PC-9 (cell line): ENCODE measurements around the gene FBXO2. TPM values are rescaled to one million over a fixed set of nuclear protein-coding genes. Genes with fewer than 3 reads are reported as not detected.
A peak's percentile ranks its signal among the peaks of the same experiment; 100 is the strongest.

Experiments
- BruUV-seq: library from RNA; stranded (reverse); fragments of 400-500 nt; replicated peaks from 2 replicates; lab custom pipeline; 2021; lab: Mats Ljungman, UMichigan
- CTCF ChIA-PET: fragments of 300-600 bp; sonication (Branson Sonifier 250); formaldehyde crosslinking; loops from one replicate; lab custom pipeline; 2022; ENCODE audit warnings: antibody characterized with exemption; lab: Charles Lee
- POLR2A ChIA-PET: fragments of 300-600 bp; sonication (Branson Sonifier 250); formaldehyde crosslinking; loops from one replicate; lab custom pipeline; 2022; ENCODE audit warnings: antibody characterized with exemption; ENCODE audit not compliant: unreplicated experiment; lab: Charles Lee
- DNase-seq, 2 experiments: peaks; one replicate each; pipeline versions ENCODE4 v3.0.0 to v3.0.0-alpha.2; 2015 to 2022; ENCODE audit warnings: mixed read lengths in 1 of 2
- H2AFZ ChIP-seq: fragments of 200-600 bp; sonication (generic); 2 replicates; pipeline ENCODE4 v1.8.1; 2017; ENCODE audit warnings: antibody characterized with exemption
- H3F3A ChIP-seq: fragments of 200-600 bp; sonication (generic); 2 replicates; pipeline ENCODE4 v1.8.1; 2017; ENCODE audit warnings: antibody characterized with exemption, mild to moderate bottlenecking, low read depth; ENCODE audit not compliant: insufficient read depth
- H3K27ac ChIP-seq: fragments of 200-600 bp; sonication (generic); 2 replicates; pipeline ENCODE4 v1.6.1; 2016; ENCODE audit warnings: mixed run types
- H3K27me3 ChIP-seq: fragments of 200-600 bp; sonication (generic); 2 replicates; pipeline ENCODE4 v1.6.1; 2016; ENCODE audit warnings: low read depth, mixed run types; ENCODE audit not compliant: insufficient read depth
- H3K36me3 ChIP-seq: fragments of 200-600 bp; sonication (generic); 2 replicates; pipeline ENCODE4 v1.6.1; 2016; ENCODE audit warnings: low read depth, mixed run types
- H3K4me1 ChIP-seq: fragments of 200-600 bp; sonication (generic); replicated peaks from 2 replicates; pipeline ENCODE4 v1.6.1; 2016; ENCODE audit warnings: mixed run types; ENCODE audit not compliant: insufficient read depth
- H3K4me2 ChIP-seq: fragments of 200-600 bp; sonication (generic); 2 replicates; pipeline ENCODE4 v1.6.1; 2017; ENCODE audit warnings: mixed run types
- H3K4me3 ChIP-seq: fragments of 200-600 bp; sonication (generic); 2 replicates; pipeline ENCODE4 v1.6.1; 2016; ENCODE audit warnings: mixed run types
- H3K79me2 ChIP-seq: fragments of 200-600 bp; sonication (generic); 2 replicates; pipeline ENCODE4 v1.6.1; 2017; ENCODE audit warnings: low read depth, mixed run types
- H3K9me2 ChIP-seq: fragments of 200-600 bp; sonication (generic); 2 replicates; pipeline ENCODE4 v1.8.1; 2017; ENCODE audit warnings: mild to moderate bottlenecking; ENCODE audit not compliant: insufficient read depth
- H3K9me3 ChIP-seq: fragments of 200-600 bp; sonication (generic); 2 replicates; pipeline ENCODE4 v1.8.1; 2016; ENCODE audit warnings: low read depth; ENCODE audit not compliant: insufficient read depth
- H4K20me1 ChIP-seq: fragments of 200-600 bp; sonication (generic); 2 replicates; pipeline ENCODE4 v1.8.1; 2017; ENCODE audit not compliant: insufficient read depth
- CTCF ChIP-seq: fragments of 200-600 bp; sonication (generic); conservative IDR thresholded peaks from 2 replicates; pipeline ENCODE4 v1.6.1; 2017; ENCODE audit warnings: mixed run types, antibody characterized with exemption, mild to moderate bottlenecking, moderate library complexity
- EZH2 ChIP-seq: fragments of 200-600 bp; sonication (generic); IDR thresholded peaks from 2 replicates; pipeline ENCODE4 v1.8.0; 2017; ENCODE audit warnings: antibody characterized with exemption, low read depth
- intact Hi-C: fragments of 100-400 bp; cut with micrococcal nuclease; formaldehyde crosslinking; loops from one replicate; pipeline ENCODE4 v1.10.0; 2022; ENCODE audit not compliant: unreplicated experiment
- total RNA-seq: library from RNA; stranded (reverse); gene quantifications from 2 replicates; pipeline ENCODE4 v1.2.3, GENCODE V29; 2021

Gene FBXO2
- total RNA-seq, 1 experiment from 2014 or later, result 40.3 TPM

- BruUV-seq, result no TSS peak
- H3K27ac ChIP-seq, result no peak overlapping the region
- H3K4me3 ChIP-seq, result no peak overlapping the region
- H4K20me1 ChIP-seq, result no peaks in the 10 kb centered on the region
- H3K9me2 ChIP-seq, result no peaks in the 10 kb centered on the region
- intact Hi-C loops, result no loop called here
- no peak for TF ChIP-seq EZH2
- no peak for TF ChIP-seq CTCF
- no peaks in the 10 kb centered on the region for H3F3A ChIP-seq
- H3K79me2 ChIP-seq, result no peaks in the 10 kb centered on the region
- no peak overlapping the region for H3K4me2 ChIP-seq
- no peak overlapping the region for H2AFZ ChIP-seq
- ChIA-PET CTCF (interaction anchor here (0.7 kb wide), 1 partner anchor 934 kb away, joined by 3 read pairs; no protein-coding TSS in a partner anchor), POLR2A (no interaction called here)
- no peaks in the 10 kb centered on the region for H3K4me1 ChIP-seq
- DNase-seq, result no peak
- H3K27me3 ChIP-seq, result no peaks in the 10 kb centered on the region
- H3K36me3 ChIP-seq, result no peaks in the 10 kb centered on the region
- H3K9me3 ChIP-seq, result no peaks in the 10 kb centered on the region
These were observed 28.1 kb upstream of the FBXO2 start for GRCh38 chr1:11682287-11682771.

- peak within 1 kb of the TSS; percentile 84 for H3K4me2 ChIP-seq
- POLR2A ChIA-PET, result interaction anchor here (0.7 kb wide), 1 partner anchor 26 kb away, joined by 3 read pairs; no protein-coding TSS in a partner anchor
- BruUV-seq, result no TSS peak
- H3K79me2 ChIP-seq, result no peaks in the 10 kb centered on the region
- intact Hi-C loops, result no loop called here
- H3K27me3 ChIP-seq, result no peaks in the 10 kb centered on the region
- peak within 1 kb of the TSS; percentile 88 for H2AFZ ChIP-seq
- H3K27ac ChIP-seq, result no peak within 1 kb of the TSS
- peak; percentile 44 to 80 for DNase-seq
- H3K4me1 ChIP-seq, result no peaks in the 10 kb centered on the region
- H4K20me1 ChIP-seq, result no peaks in the 10 kb centered on the region
- no peak for TF ChIP-seq CTCF
- no peaks in the 10 kb centered on the region for H3K9me3 ChIP-seq
- no peaks in the 10 kb centered on the region for H3K36me3 ChIP-seq
- no peaks in the 10 kb centered on the region for H3F3A ChIP-seq
- CTCF ChIA-PET, result no interaction called here
- peak within 1 kb of the TSS; percentile 78 for H3K4me3 ChIP-seq
- no peaks in the 10 kb centered on the region for H3K9me2 ChIP-seq
These were observed 27.0 kb upstream of the FBXO2 start, which contains the start of gene MAD2L2 for GRCh38 chr1:11681071-11681771. Gene MAD2L2 (minus strand): TSS chr1:11681148. CDS start chr1:11680601, 547 bp downstream.

- Histone ChIP-seq H3K4me3 (peak overlapping the region; percentile 78), H4K20me1 (no peaks in the 10 kb centered on the region), H2AFZ (peak overlapping the region; percentile 88), H3K9me3 (no peaks in the 10 kb centered on the region), H3K27ac (no peak overlapping the region), H3F3A (no peaks in the 10 kb centered on the region), H3K79me2 (no peaks in the 10 kb centered on the region), H3K27me3 (no peaks in the 10 kb centered on the region), H3K36me3 (no peaks in the 10 kb centered on the region), H3K4me2 (peak overlapping the region; percentile 84), H3K4me1 (no peaks in the 10 kb centered on the region), H3K9me2 (no peaks in the 10 kb centered on the region)
- TF ChIP-seq EZH2 (no peak), CTCF (no peak)
- BruUV-seq, result TSS peak; percentile 38
- DNase-seq, result no peak
- CTCF ChIA-PET, result no interaction called here
- intact Hi-C loops, result no loop called here
- POLR2A ChIA-PET, result interaction anchor here (0.6 kb wide), 1 partner anchor 55 kb away, joined by 3 read pairs; the partner anchor contains the start of gene AGTRAP
These were observed 26.2 kb upstream of the FBXO2 start for GRCh38 chr1:11680270-11681070.
